Measurements from ENCODE around the gene FAM219A.
"Not testable (repeated sequence)": the region's sequence is repeated elsewhere in the genome, so short reads cannot be mapped to it uniquely, and the experiment has no call there.

FAM219A gene

GRCh38 chr9:34365282-34365681 lies 93.1 kb downstream of the FAM219A start:
- no peak overlapping the region for H3K9ac ChIP-seq (ENCODE audit: insufficient read length, low read depth)
- H3K36me3 ChIP-seq (ENCODE audit: insufficient read depth, insufficient read length, low read length) = peaks cover 13% of the 10 kb centered on the region
- H3K27me3 ChIP-seq (ENCODE audit: insufficient read depth, insufficient read length) = no peaks in the 10 kb centered on the region
- no peak for DNase-seq (ENCODE audit: low read depth, low spot score)
- TF ChIP-seq YY1 (IDR thresholded peaks at IDR 0.05; ENCODE audit: insufficient read depth, insufficient read length) (no peak), ZNF274 (IDR thresholded peaks at IDR 0.05; ENCODE audit: low read depth, low read length) (no peak), SUZ12 (IDR thresholded peaks at IDR 0.05; ENCODE audit: extremely low read depth, insufficient read depth, insufficient read length) (no peak)
- H3K9me3 ChIP-seq (ENCODE audit: insufficient read depth, low read length) = peaks cover 20% of the 10 kb centered on the region; the same call in 1 of the 2 replicates
- no peak overlapping the region for H3K4me3 ChIP-seq (ENCODE audit: insufficient read length, low read depth)
- peaks cover 10% of the 10 kb centered on the region for H3K4me1 ChIP-seq (ENCODE audit: insufficient read depth, insufficient read length)

DNA sequence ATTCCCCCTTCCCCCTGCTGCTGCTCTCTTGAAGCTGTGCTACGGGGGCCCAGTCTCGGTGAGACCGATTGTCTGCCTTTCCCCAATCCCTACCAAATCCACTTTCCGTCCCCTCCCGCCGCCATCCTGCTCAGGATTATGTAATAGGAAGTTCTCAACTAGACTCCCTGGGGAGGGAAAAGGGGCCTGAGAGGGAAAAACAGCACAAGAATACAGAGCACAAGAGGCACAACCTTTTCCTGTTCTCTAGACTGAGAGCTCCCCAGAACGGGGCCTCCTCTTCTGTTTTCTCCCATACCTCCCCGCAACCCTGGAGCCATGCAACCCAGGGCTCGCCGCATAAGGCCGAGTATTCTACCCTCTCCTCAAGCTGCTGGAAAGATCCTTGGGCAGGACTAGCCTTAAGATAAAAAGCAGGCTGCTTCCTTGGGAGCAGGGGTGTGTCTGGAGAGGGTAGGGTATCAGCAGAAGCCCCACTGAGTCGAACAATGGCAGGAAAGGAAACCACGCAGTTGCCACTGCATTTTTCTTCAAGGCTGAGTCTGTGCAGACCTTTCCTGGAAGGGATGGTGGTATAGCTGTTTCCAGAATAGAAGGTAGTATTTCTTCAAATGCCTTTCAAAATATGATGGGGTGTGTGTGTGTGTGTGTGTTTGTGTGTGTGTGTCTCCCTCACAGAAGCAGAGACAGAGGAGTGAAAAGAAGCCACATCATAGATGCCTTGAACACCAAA lies 94.6 kb downstream of the FAM219A start:
- DNase-seq (ENCODE audit: low read depth, low spot score) = no peak
- Histone ChIP-seq H3K9me3 (ENCODE audit: insufficient read depth, low read length) (peaks cover 15% of the 10 kb centered on the region; the same call in 1 of the 2 replicates), H3K27me3 (ENCODE audit: insufficient read depth, insufficient read length) (no peaks in the 10 kb centered on the region), H3K36me3 (ENCODE audit: insufficient read depth, insufficient read length, low read length) (no peaks in the 10 kb centered on the region), H3K9ac (ENCODE audit: insufficient read length, low read depth) (no peak overlapping the region), H3K4me1 (ENCODE audit: insufficient read depth, insufficient read length) (peaks cover 10% of the 10 kb centered on the region), H3K4me3 (ENCODE audit: insufficient read length, low read depth) (no peak overlapping the region)
- TF ChIP-seq SUZ12 (IDR thresholded peaks at IDR 0.05; ENCODE audit: extremely low read depth, insufficient read depth, insufficient read length) (no peak), ZNF274 (IDR thresholded peaks at IDR 0.05; ENCODE audit: low read depth, low read length) (no peak), YY1 (IDR thresholded peaks at IDR 0.05; ENCODE audit: insufficient read depth, insufficient read length) (no peak)

DNA sequence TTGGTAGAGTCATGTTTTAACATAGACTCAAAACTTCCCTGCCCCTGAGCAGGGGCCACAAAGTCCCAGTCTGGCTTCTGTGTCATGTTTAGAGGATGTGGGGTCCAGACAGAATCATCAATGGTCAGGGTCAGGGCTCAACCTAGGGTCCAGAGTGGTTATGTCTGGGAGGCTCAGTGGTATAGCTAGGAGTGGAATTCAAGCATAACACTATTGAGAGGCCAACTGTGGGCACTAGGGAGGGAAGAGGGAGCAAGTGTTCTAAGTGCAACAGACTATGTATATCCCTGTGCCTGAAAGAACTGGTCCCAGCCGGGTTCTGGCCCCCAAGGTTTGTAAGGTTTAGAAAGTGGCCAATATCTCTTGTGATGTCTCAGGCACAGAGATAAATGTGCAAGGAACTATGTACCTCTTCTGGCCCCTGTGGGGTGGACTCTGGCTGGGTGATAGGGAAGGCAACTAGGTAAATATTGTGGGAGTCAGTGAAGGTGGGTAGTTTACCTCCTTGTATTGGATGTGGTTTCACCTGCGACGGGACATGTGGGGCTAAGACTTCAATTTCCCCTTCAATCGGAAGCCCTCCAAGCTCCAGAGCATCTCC lies 95.7 kb downstream of the FAM219A start:
- peaks cover 4% of the 10 kb centered on the region; the same call in 1 of the 2 replicates for H3K9me3 ChIP-seq (ENCODE audit: insufficient read depth, low read length)
- peaks cover 10% of the 10 kb centered on the region for H3K4me1 ChIP-seq (ENCODE audit: insufficient read depth, insufficient read length)
- no peaks in the 10 kb centered on the region for H3K27me3 ChIP-seq (ENCODE audit: insufficient read depth, insufficient read length)
- TF ChIP-seq ZNF274 (IDR thresholded peaks at IDR 0.05; ENCODE audit: low read depth, low read length) = no peak
- no peak for TF ChIP-seq SUZ12 (IDR thresholded peaks at IDR 0.05; ENCODE audit: extremely low read depth, insufficient read depth, insufficient read length)
- no peak for TF ChIP-seq YY1 (IDR thresholded peaks at IDR 0.05; ENCODE audit: insufficient read depth, insufficient read length)
- no peak overlapping the region for H3K9ac ChIP-seq (ENCODE audit: insufficient read length, low read depth)
- no peak for DNase-seq (ENCODE audit: low read depth, low spot score)
- no peaks in the 10 kb centered on the region for H3K36me3 ChIP-seq (ENCODE audit: insufficient read depth, insufficient read length, low read length)
- H3K4me3 ChIP-seq (ENCODE audit: insufficient read length, low read depth) = no peak overlapping the region

GRCh38 chr9:34352957-34353356 lies 105.4 kb downstream of the FAM219A start:
- H3K9ac ChIP-seq (ENCODE audit: insufficient read length, low read depth); H3K36me3 ChIP-seq (ENCODE audit: insufficient read depth, insufficient read length, low read length); H3K4me3 ChIP-seq (ENCODE audit: insufficient read length, low read depth); DNase-seq (ENCODE audit: low read depth, low spot score); H3K27me3 ChIP-seq (ENCODE audit: insufficient read depth, insufficient read length); H3K4me1 ChIP-seq (ENCODE audit: insufficient read depth, insufficient read length): not testable (repeated sequence)
- H3K9me3 ChIP-seq (ENCODE audit: insufficient read depth, low read length) = peaks cover 19% of the 10 kb centered on the region

- not testable (repeated sequence) for H3K27me3 ChIP-seq (ENCODE audit: insufficient read depth, insufficient read length); DNase-seq (ENCODE audit: low read depth, low spot score); H3K4me3 ChIP-seq (ENCODE audit: insufficient read length, low read depth); H3K9ac ChIP-seq (ENCODE audit: insufficient read length, low read depth); H3K4me1 ChIP-seq (ENCODE audit: insufficient read depth, insufficient read length); H3K36me3 ChIP-seq (ENCODE audit: insufficient read depth, insufficient read length, low read length)
- H3K9me3 ChIP-seq (ENCODE audit: insufficient read depth, low read length) = peaks cover 19% of the 10 kb centered on the region
Measured at GRCh38 chr9:34352122-34352652, 106.2 kb downstream of the FAM219A start.

- Histone ChIP-seq H3K4me1 (ENCODE audit: insufficient read depth, insufficient read length) (peaks cover 4% of the 10 kb centered on the region), H3K9ac (ENCODE audit: insufficient read length, low read depth) (no peak overlapping the region), H3K9me3 (ENCODE audit: insufficient read depth, low read length) (no peaks in the 10 kb centered on the region), H3K36me3 (ENCODE audit: insufficient read depth, insufficient read length, low read length) (peaks cover 8% of the 10 kb centered on the region), H3K27me3 (ENCODE audit: insufficient read depth, insufficient read length) (no peaks in the 10 kb centered on the region), H3K4me3 (ENCODE audit: insufficient read length, low read depth) (no peak overlapping the region)
- no peak for TF ChIP-seq ZNF274 (IDR thresholded peaks at IDR 0.05; ENCODE audit: low read depth, low read length)
- no peak for DNase-seq (ENCODE audit: low read depth, low spot score)
Measured at GRCh38 chr9:34349324-34349723, 109.0 kb downstream of the FAM219A start.
